ENCODE measurements around the gene GCH1.

GCH1 gene

GRCh38 chr14:54882521-54882920 is 20.1 kb downstream of the GCH1 start:
- DNase-seq = no peak
- H3K27me3 ChIP-seq (replicated peaks; ENCODE audit: insufficient read depth, low read length) = no peaks in the 10 kb centered on the region
- peak overlapping the region; percentile 61; the same call in 1 of the 2 replicates for H3K4me2 ChIP-seq (ENCODE audit: low read depth, low read length)
- H3K9me2 ChIP-seq (replicated peaks; ENCODE audit: insufficient read depth, low read length) = no peaks in the 10 kb centered on the region
- no peaks in the 10 kb centered on the region for H3K36me3 ChIP-seq (replicated peaks; ENCODE audit: insufficient read depth, low read length)
- H3K4me3 ChIP-seq (ENCODE audit: low read length) = 0 out of 2 replicates have a peak overlapping the region, but pooled peaks have one; percentile 58
- no peaks in the 10 kb centered on the region for H3K79me2 ChIP-seq (ENCODE audit: low read length)
- no peak overlapping the region for H3K27ac ChIP-seq (ENCODE audit: low read length)
- no peaks in the 10 kb centered on the region for H4K20me1 ChIP-seq (ENCODE audit: insufficient read depth, low read length)
- no peaks in the 10 kb centered on the region for H3K9me3 ChIP-seq (replicated peaks; ENCODE audit: insufficient read depth, low read length)
- no peak for TF ChIP-seq CTCF (IDR thresholded peaks at IDR 0.05; ENCODE audit: low read length)
- TF ChIP-seq EZH2 (optimal IDR thresholded peaks at IDR 0.05; ENCODE audit: low read depth, low read length) = no peak
- no peak for TF ChIP-seq EZH2phosphoT487 (IDR thresholded peaks at IDR 0.05; ENCODE audit: low read length)
- no peak overlapping the region; the same call in 1 of the 2 replicates for H3K9ac ChIP-seq (ENCODE audit: low read length)
- no peak overlapping the region for H2AFZ ChIP-seq (ENCODE audit: low read length)
- no peaks in the 10 kb centered on the region for H3F3A ChIP-seq (ENCODE audit: insufficient read depth, low read length)
- H3K4me1 ChIP-seq (ENCODE audit: low read length) = 0 out of 2 replicates have a peak, but pooled peaks cover 3% of the 10 kb centered on the region

- no peaks in the 10 kb centered on the region for H3K9me3 ChIP-seq (replicated peaks; ENCODE audit: insufficient read depth, low read length)
- H3K9me2 ChIP-seq (replicated peaks; ENCODE audit: insufficient read depth, low read length) = no peaks in the 10 kb centered on the region
- peak overlapping the region; percentile 53 for H2AFZ ChIP-seq (ENCODE audit: low read length)
- H3K4me1 ChIP-seq (ENCODE audit: low read length) = 0 out of 2 replicates have a peak, but pooled peaks cover 3% of the 10 kb centered on the region
- H3K36me3 ChIP-seq (replicated peaks; ENCODE audit: insufficient read depth, low read length) = no peaks in the 10 kb centered on the region
- H3K27ac ChIP-seq (ENCODE audit: low read length) = peak overlapping the region; percentile 41; the same call in 1 of the 2 replicates
- no peaks in the 10 kb centered on the region for H3K79me2 ChIP-seq (ENCODE audit: low read length)
- H3K9ac ChIP-seq (ENCODE audit: low read length) = peak overlapping the region; percentile 18; the same call in 1 of the 2 replicates
- peak overlapping the region; percentile 61; the same call in 1 of the 2 replicates for H3K4me2 ChIP-seq (ENCODE audit: low read depth, low read length)
- H4K20me1 ChIP-seq (ENCODE audit: insufficient read depth, low read length) = no peaks in the 10 kb centered on the region
- H3K4me3 ChIP-seq (ENCODE audit: low read length) = peak overlapping the region; percentile 58
- H3K27me3 ChIP-seq (replicated peaks; ENCODE audit: insufficient read depth, low read length) = no peaks in the 10 kb centered on the region
- TF ChIP-seq EZH2 (optimal IDR thresholded peaks at IDR 0.05; ENCODE audit: low read depth, low read length) (no peak), CTCF (IDR thresholded peaks at IDR 0.05; ENCODE audit: low read length) (no peak), EZH2phosphoT487 (IDR thresholded peaks at IDR 0.05; ENCODE audit: low read length) (no peak)
- H3F3A ChIP-seq (ENCODE audit: insufficient read depth, low read length) = no peaks in the 10 kb centered on the region
- peak; percentile 18 for DNase-seq
These were observed 20.7 kb downstream of the GCH1 start for GRCh38 chr14:54881761-54882401.

- Histone ChIP-seq H3K4me2 (ENCODE audit: low read depth, low read length) (peak overlapping the region; percentile 61; the same call in 1 of the 2 replicates), H3K27ac (ENCODE audit: low read length) (peak overlapping the region; percentile 41; the same call in 1 of the 2 replicates), H3K79me2 (ENCODE audit: low read length) (no peaks in the 10 kb centered on the region), H3K9me2 (replicated peaks; ENCODE audit: insufficient read depth, low read length) (no peaks in the 10 kb centered on the region), H4K20me1 (ENCODE audit: insufficient read depth, low read length) (no peaks in the 10 kb centered on the region), H3K9ac (ENCODE audit: low read length) (peak overlapping the region; percentile 28; the same call in 1 of the 2 replicates), H3K4me3 (ENCODE audit: low read length) (peak overlapping the region; percentile 58), H3K36me3 (replicated peaks; ENCODE audit: insufficient read depth, low read length) (no peaks in the 10 kb centered on the region), H3K27me3 (replicated peaks; ENCODE audit: insufficient read depth, low read length) (no peaks in the 10 kb centered on the region), H2AFZ (ENCODE audit: low read length) (peak overlapping the region; percentile 53), H3F3A (ENCODE audit: insufficient read depth, low read length) (no peaks in the 10 kb centered on the region), H3K9me3 (replicated peaks; ENCODE audit: insufficient read depth, low read length) (no peaks in the 10 kb centered on the region), H3K4me1 (ENCODE audit: low read length) (0 out of 2 replicates have a peak, but pooled peaks cover 3% of the 10 kb centered on the region)
- TF ChIP-seq CTCF (IDR thresholded peaks at IDR 0.05; ENCODE audit: low read length) = no peak
- TF ChIP-seq EZH2 (optimal IDR thresholded peaks at IDR 0.05; ENCODE audit: low read depth, low read length) = no peak
- no peak for TF ChIP-seq EZH2phosphoT487 (IDR thresholded peaks at IDR 0.05; ENCODE audit: low read length)
- DNase-seq = peak; percentile 51
These were observed 21.3 kb downstream of the GCH1 start for GRCh38 chr14:54881235-54881760.

Data from MM.1S (cell line).